Neuronal stem cell (in vitro differentiated cells): ENCODE data around the gene CARMIL1.

Source experiments
- DNase-seq: peaks from one replicate; pipeline ENCODE4 v3.0.0-alpha.2; 2013; ENCODE audit warnings: low spot score
- H2AFZ ChIP-seq: one replicate; pipeline ENCODE4 v1.6.1; 2013; ENCODE audit warnings: mild to moderate bottlenecking, low read length, inconsistent platforms
- H2AK5ac ChIP-seq: 2 replicates; pipeline ENCODE4 v1.6.1; 2013; ENCODE audit warnings: low read depth, mild to moderate bottlenecking, inconsistent platforms, low read length, moderate library complexity, mixed read lengths
- H2BK120ac ChIP-seq: 2 replicates; pipeline ENCODE4 v1.6.1; 2013; ENCODE audit warnings: low read depth, mild to moderate bottlenecking, inconsistent platforms, low read length, moderate library complexity, mixed read lengths
- H2BK12ac ChIP-seq: one replicate; pipeline ENCODE4 v1.6.1; 2013; ENCODE audit warnings: low read length, inconsistent platforms
- H2BK15ac ChIP-seq: 2 replicates; pipeline ENCODE4 v1.6.1; 2013; ENCODE audit warnings: mild to moderate bottlenecking, low read length, inconsistent platforms, mixed read lengths
- H2BK5ac ChIP-seq: one replicate; pipeline ENCODE4 v1.6.1; 2013; ENCODE audit warnings: inconsistent platforms, mild to moderate bottlenecking, low read length, moderate library complexity
- H3K14ac ChIP-seq: one replicate; pipeline ENCODE4 v1.6.1; 2013; ENCODE audit warnings: low read length, inconsistent platforms
- H3K18ac ChIP-seq: 2 replicates; pipeline ENCODE4 v1.6.1; 2013; ENCODE audit warnings: low read length, inconsistent platforms
- H3K23ac ChIP-seq: 2 replicates; pipeline ENCODE4 v1.6.1; 2013; ENCODE audit warnings: low read depth, mild to moderate bottlenecking, mixed read lengths, low read length, inconsistent platforms; ENCODE audit not compliant: poor library complexity
- H3K27ac ChIP-seq: replicated peaks from 3 replicates; pipeline ENCODE4 v1.5.1; 2013; ENCODE audit warnings: low read length, inconsistent platforms
- H3K27me3 ChIP-seq, 3 experiments: 2 replicates each; pipeline ENCODE4 v1.6.1; 2013; ENCODE audit warnings: low read length in 3 of 3, mild to moderate bottlenecking in 2 of 3, inconsistent platforms in 1 of 3, low read depth in 1 of 3, mixed read lengths in 1 of 3, moderate library complexity in 1 of 3; ENCODE audit not compliant: control insufficient read depth in 3 of 3, insufficient read depth in 3 of 3
- H3K36me3 ChIP-seq, 2 donors: replicated peaks in 1 of 2; 2 replicates each; pipeline ENCODE4 v1.6.1; 2013; ENCODE audit warnings: low read length in 2 of 2; ENCODE audit not compliant: control insufficient read depth in 2 of 2, insufficient read depth in 2 of 2
- H3K4ac ChIP-seq: 2 replicates; pipeline ENCODE4 v1.6.1; 2013; ENCODE audit warnings: inconsistent platforms, mild to moderate bottlenecking, low read length, moderate library complexity
- H3K4me1 ChIP-seq, 2 donors: 1 replicate in 1 of 2; 2 replicates in 1 of 2; pipeline ENCODE4 v1.6.1; 2013; ENCODE audit warnings: low read length in 2 of 2, low read depth in 1 of 2; ENCODE audit not compliant: control insufficient read depth in 2 of 2, insufficient read depth in 1 of 2
- H3K4me2 ChIP-seq: one replicate; pipeline ENCODE4 v1.6.1; 2013; ENCODE audit warnings: mild to moderate bottlenecking, low read length, inconsistent platforms; ENCODE audit not compliant: insufficient read depth, poor library complexity, severe bottlenecking
- H3K4me3 ChIP-seq, 2 donors: 2 replicates each; pipeline ENCODE4 v1.5.1; 2013; ENCODE audit warnings: low read length in 2 of 2, mild to moderate bottlenecking in 2 of 2, inconsistent platforms in 1 of 2, moderate library complexity in 1 of 2
- H3K79me1 ChIP-seq: one replicate; pipeline ENCODE4 v1.6.1; 2013; ENCODE audit warnings: low read depth, mild to moderate bottlenecking, inconsistent platforms, low read length, moderate library complexity
- H3K9ac ChIP-seq: one replicate; pipeline ENCODE4 v1.6.1; 2013; ENCODE audit warnings: mild to moderate bottlenecking, low read depth, low read length, inconsistent platforms; ENCODE audit not compliant: poor library complexity
- H3K9me3 ChIP-seq, 2 donors: replicated peaks in 1 of 2; 2 replicates each; pipeline versions ENCODE3 to v1.6.1; 2013; ENCODE audit warnings: low read length in 2 of 2, mild to moderate bottlenecking in 2 of 2, inconsistent platforms in 1 of 2, low read depth in 1 of 2, mixed read lengths in 1 of 2, moderate library complexity in 1 of 2; ENCODE audit not compliant: control insufficient read depth in 2 of 2, insufficient read depth in 1 of 2
- H4K8ac ChIP-seq: one replicate; pipeline ENCODE4 v1.6.1; 2013; ENCODE audit warnings: low read depth, mild to moderate bottlenecking, inconsistent platforms, low read length, moderate library complexity
- H4K91ac ChIP-seq: one replicate; pipeline ENCODE4 v1.6.1; 2013; ENCODE audit warnings: low read length, low read depth, mild to moderate bottlenecking, inconsistent platforms; ENCODE audit not compliant: poor library complexity
- WGBS, 2 donors: extraction: QIAGEN DNeasy Blood & Tissue Kit; methylation state at CpG; one replicate each; pipeline ENCODE4 v1.1.7; 2013; ENCODE audit warnings: missing lambda C conversion rate in 2 of 2, mixed read lengths in 1 of 2; ENCODE audit not compliant: insufficient read length in 2 of 2, insufficient replicate concordance in 1 of 2; ENCODE audit errors: extremely low coverage in 2 of 2; 5-methylcytosine and 5-hydroxymethylcytosine counted together

Gene CARMIL1

GRCh38 chr6:25560865-25561264 lies 281.7 kb downstream of the CARMIL1 start:
- Histone ChIP-seq H3K4ac (no peak overlapping the region), H3K27me3 (no peaks in the 10 kb centered on the region), H3K27ac (no peak overlapping the region), H3K14ac (no peak overlapping the region), H3K4me1 (peaks cover 0 to 4% of the 10 kb centered on the region in 2 donors), H2BK15ac (no peak overlapping the region), H3K9ac (no peak overlapping the region), H3K4me2 (no peak overlapping the region), H3K36me3 (no peaks in the 10 kb centered on the region), H2BK120ac (no peak overlapping the region), H2BK12ac (no peak overlapping the region), H4K91ac (no peak overlapping the region), H3K9me3 (no peaks in the 10 kb centered on the region), H3K23ac (no peak overlapping the region), H2AFZ (no peak overlapping the region), H2BK5ac (no peak overlapping the region), H4K8ac (no peak overlapping the region), H3K18ac (no peak overlapping the region), H3K4me3 (no peak overlapping the region), H2AK5ac (no peak overlapping the region), H3K79me1 (no peaks in the 10 kb centered on the region)
- no CpG with 5 or more reads among the region's 2 CpGs for WGBS, 2 donors
- DNase-seq = no peak

GRCh38 chr6:25564943-25565342 lies 285.8 kb downstream of the CARMIL1 start:
- Histone ChIP-seq H3K23ac (no peak overlapping the region), H3K36me3 (no peaks in the 10 kb centered on the region), H2AK5ac (no peak overlapping the region), H4K91ac (no peak overlapping the region), H4K8ac (no peak overlapping the region), H3K79me1 (no peaks in the 10 kb centered on the region), H3K9me3 (no peaks in the 10 kb centered on the region), H3K9ac (no peak overlapping the region), H2BK120ac (no peak overlapping the region), H2BK15ac (no peak overlapping the region), H3K14ac (no peak overlapping the region), H3K4ac (no peak overlapping the region), H3K4me1 (no peaks in the 10 kb centered on the region), H3K27ac (no peak overlapping the region), H3K4me3 (no peak overlapping the region), H3K18ac (no peak overlapping the region), H3K4me2 (no peak overlapping the region), H3K27me3 (no peaks in the 10 kb centered on the region), H2BK12ac (no peak overlapping the region), H2AFZ (no peak overlapping the region), H2BK5ac (no peak overlapping the region)
- DNase-seq = no peak

- no peak overlapping the region for H2BK12ac ChIP-seq
- no CpG with 5 or more reads among the region's 2 CpGs for WGBS, 2 donors
- no peak overlapping the region for H2BK15ac ChIP-seq
- H3K18ac ChIP-seq = no peak overlapping the region
- no peak overlapping the region for H2AFZ ChIP-seq
- H3K36me3 ChIP-seq = no peaks in the 10 kb centered on the region
- H2BK120ac ChIP-seq = no peak overlapping the region
- no peak overlapping the region for H3K4ac ChIP-seq
- H3K79me1 ChIP-seq = no peaks in the 10 kb centered on the region
- no peak overlapping the region for H3K27ac ChIP-seq
- no peak overlapping the region for H3K4me2 ChIP-seq
- no peak overlapping the region for H4K91ac ChIP-seq
- no peak overlapping the region for H2AK5ac ChIP-seq
- DNase-seq = no peak
- H3K4me3 ChIP-seq = no peak overlapping the region
- H3K9me3 ChIP-seq = no peaks in the 10 kb centered on the region
- H3K14ac ChIP-seq = no peak overlapping the region
- no peak overlapping the region for H3K23ac ChIP-seq
- no peaks in the 10 kb centered on the region for H3K27me3 ChIP-seq
- no peak overlapping the region for H2BK5ac ChIP-seq
- H4K8ac ChIP-seq = no peak overlapping the region
- no peak overlapping the region for H3K9ac ChIP-seq
- H3K4me1 ChIP-seq = no peaks in the 10 kb centered on the region
These were observed 291.4 kb downstream of the CARMIL1 start for GRCh38 chr6:25570578-25570977.

GRCh38 chr6:25576919-25577318 lies 297.7 kb downstream of the CARMIL1 start:
- Histone ChIP-seq H3K18ac (no peak overlapping the region), H3K9ac (no peak overlapping the region), H2AK5ac (no peak overlapping the region), H2BK5ac (no peak overlapping the region), H3K4me2 (no peak overlapping the region), H4K8ac (no peak overlapping the region), H3K27ac (no peak overlapping the region), H2BK12ac (no peak overlapping the region), H2BK120ac (no peak overlapping the region), H3K4ac (no peak overlapping the region), H3K27me3 (no peaks in the 10 kb centered on the region), H2AFZ (peak overlapping the region; percentile 72), H3K23ac (no peak overlapping the region), H3K14ac (no peak overlapping the region), H2BK15ac (no peak overlapping the region), H3K9me3 (no peaks in the 10 kb centered on the region), H3K36me3 (no peaks in the 10 kb centered on the region), H4K91ac (no peak overlapping the region), H3K4me1 (peaks cover 0 to 32% of the 10 kb centered on the region in 2 donors), H3K79me1 (no peaks in the 10 kb centered on the region), H3K4me3 (no peak overlapping the region)
- WGBS, 2 donors = no CpG with 5 or more reads among the region's 2 CpGs
- no peak for DNase-seq
